H4 (cell line): ENCODE measurements around the gene ALDH3B1. TPM values are rescaled to one million over a fixed set of nuclear protein-coding genes. Genes with fewer than 3 reads are reported as not detected.
"Not testable (repeated sequence)": the region's sequence is repeated elsewhere in the genome, so short reads cannot be mapped to it uniquely, and the experiment has no call there.

Source experiments
- DNase-seq: peaks from one replicate; pipeline ENCODE4 v3.0.0-alpha.2; 2015; ENCODE audit warnings: low spot score
- total RNA-seq: library from RNA; depleted of rRNA; stranded (reverse); fragments of >200 nt; shearing (Covaris generic); gene quantifications from 2 replicates; pipeline ENCODE4 v1.2.3, GENCODE V29; 2014; rRNA removed

The ALDH3B1 gene
- total RNA-seq, result 17.0 and 19.9 TPM in 2 replicates

- DNase-seq, result peak; percentile 91
Measured at GRCh38 chr11:68010090-68011041, at the start of gene ALDH3B1. Gene ALDH3B1, plus strand, starts transcription at chr11:68010327. Its CDS starts 4,971 bp downstream, at chr11:68015298.

DNA sequence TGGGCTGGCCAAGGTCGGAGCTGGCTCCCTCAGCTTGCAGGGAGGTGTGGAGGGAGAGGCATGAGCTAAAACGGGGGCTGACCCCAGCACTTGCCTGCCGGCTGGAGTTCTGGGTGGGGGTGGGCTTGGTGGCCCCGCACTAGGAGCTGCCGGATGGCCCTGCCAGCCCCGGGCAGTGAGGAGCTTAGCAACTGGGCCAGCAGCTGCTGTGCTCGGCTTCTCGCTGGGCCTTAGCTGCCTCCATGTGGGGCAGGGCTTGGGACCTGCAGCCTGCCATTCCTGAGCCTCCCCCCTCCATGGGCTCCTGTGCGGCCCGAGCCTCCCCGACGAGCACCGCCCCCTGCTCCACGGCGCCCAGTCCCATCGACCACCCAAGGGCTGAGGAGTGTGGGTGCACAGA is 46.9 kb upstream of the ALDH3B1 start:
- not testable (repeated sequence) for DNase-seq

- not testable (repeated sequence) for DNase-seq
Measured at GRCh38 chr11:67963879-67964278, 46.2 kb upstream of the ALDH3B1 start.

DNA sequence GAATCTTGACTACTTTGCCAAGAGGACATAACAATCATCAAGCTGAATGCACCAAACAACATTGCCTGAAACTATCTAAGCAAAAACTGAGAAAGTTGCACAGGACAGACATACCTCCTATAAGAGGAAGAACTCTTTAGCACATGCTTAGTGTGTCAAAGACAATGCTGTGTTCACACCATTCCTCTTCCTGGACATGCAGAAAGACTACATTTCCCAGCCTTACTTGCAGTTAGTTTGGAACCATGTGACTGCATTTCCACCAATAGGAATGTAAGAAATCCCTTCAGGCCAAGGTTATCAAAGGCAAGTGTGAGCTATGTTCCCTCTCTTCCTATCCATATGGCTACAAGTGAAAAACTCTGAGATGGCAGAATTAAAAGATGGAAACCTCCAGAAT is 45.4 kb upstream of the ALDH3B1 start:
- not testable (repeated sequence) for DNase-seq

DNA sequence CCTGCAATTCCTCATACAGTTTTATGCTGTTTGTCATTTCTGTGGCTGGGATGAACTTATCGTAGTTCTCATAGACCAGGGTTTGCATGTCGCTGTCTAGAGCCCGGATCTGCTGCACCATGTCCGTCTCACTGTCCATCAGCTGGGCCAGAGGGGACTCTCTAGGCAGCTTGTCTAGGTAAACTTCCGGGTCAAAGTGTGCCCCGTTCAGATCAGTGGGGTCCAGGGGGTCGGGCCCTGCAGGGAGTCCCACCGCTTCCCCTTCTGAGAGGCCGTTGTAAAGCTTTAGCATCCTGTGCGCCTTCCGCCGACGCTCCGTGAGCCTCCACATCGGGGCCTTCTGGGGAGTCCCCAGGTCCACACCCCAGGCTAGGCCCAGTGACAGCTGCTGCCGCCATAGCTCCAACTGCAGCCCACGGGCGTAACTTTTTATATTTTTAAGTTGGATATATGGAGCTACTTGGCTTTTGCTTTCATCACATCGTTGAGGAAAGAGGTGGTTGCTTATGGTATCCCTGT is 44.2 kb upstream of the ALDH3B1 start:
- DNase-seq, result not testable (repeated sequence)

GRCh38 chr11:67974746-67975145 is 35.4 kb upstream of the ALDH3B1 start:
- not testable (repeated sequence) for DNase-seq

GRCh38 chr11:67978766-67979418 is 31.2 kb upstream of the ALDH3B1 start:
- DNase-seq, result not testable (repeated sequence)

- not testable (repeated sequence) for DNase-seq
Measured at GRCh38 chr11:67981226-67981625, 28.9 kb upstream of the ALDH3B1 start.

- DNase-seq, result not testable (repeated sequence)
Measured at GRCh38 chr11:67982255-67982857, 27.8 kb upstream of the ALDH3B1 start.

DNA sequence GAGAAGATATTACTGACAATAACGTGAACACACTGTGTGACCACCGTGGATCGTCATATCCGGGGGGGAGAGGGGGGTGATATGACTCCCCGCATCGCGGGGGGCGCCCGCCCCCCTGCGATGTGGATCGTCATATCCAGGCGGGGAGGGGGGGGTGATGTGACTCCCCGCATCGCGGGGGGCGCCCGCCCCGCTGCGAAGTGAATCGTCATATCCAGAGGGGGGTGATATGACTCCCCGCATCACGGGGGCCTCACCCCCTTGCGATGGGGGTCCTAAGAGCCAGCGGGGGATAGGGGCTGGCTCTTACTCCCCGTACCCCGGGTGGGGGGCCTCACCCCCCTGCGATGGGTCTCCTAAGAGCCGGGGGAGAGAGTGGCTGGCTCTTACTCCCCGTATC is 26.2 kb upstream of the ALDH3B1 start:
- no peak for DNase-seq

- not testable (repeated sequence) for DNase-seq
Measured at GRCh38 chr11:67985302-67985701, 24.8 kb upstream of the ALDH3B1 start.

GRCh38 chr11:67990546-67991346 is 19.4 kb upstream of the ALDH3B1 start:
- not testable (repeated sequence) for DNase-seq

DNA sequence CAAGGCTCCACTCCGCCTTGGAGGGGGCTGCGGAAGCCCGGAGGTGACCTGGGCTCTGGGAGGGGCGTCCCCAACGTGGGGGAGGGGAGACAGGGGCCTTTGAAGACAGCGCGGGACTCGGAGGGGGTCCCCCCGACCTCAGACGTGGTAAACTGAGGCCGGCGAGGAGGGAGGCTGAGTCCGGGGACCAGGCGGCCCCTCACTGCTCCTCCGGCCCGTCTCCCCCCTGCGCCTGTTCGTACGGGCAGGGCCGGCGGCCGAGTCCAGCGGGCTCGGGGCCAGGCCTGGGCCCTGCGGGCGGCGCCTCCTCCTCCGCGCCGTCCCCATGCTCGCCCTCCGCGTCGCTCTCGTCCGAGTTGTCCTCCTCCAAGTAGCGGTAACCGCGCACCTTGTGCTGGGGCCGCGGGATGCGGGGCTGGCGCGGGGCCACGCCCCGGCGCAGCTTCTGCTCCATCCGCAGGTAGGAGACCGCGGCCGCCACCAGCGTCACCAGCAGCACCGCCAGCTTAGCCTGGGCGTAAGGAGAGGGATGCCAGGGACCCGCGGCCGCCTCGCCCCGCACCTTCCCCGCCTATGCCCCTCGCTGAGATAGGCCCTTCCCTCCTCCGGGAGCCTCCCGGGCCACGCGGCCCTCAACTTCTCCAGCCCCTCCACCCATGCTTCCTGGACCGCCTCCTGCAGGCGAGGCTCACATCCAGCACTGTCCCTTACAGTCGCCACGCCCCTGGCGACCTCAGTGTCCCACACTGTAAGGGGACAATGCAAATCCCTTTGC is 18.6 kb upstream of the ALDH3B1 start:
- not testable (repeated sequence) for DNase-seq

DNA sequence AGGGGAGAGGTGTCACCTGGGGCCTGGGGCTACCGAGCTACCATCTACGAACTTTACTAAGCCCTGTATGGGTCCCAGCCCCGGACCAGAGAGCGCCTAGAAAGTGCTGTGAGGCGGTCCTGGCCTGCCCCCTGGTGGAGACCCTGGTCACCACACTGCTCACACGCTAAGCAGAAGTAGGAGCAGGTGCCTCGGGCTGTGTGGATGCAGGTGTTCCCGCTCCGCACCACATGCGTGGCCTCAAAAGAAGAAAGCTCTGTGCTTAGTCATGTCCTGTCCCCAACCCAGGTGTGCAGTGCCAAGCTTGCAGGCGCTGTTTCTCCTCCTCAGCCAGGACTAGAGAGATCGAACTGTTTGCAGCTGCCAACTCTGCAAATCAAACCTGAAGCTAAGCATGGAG is 16.3 kb upstream of the ALDH3B1 start:
- DNase-seq, result not testable (repeated sequence)

DNA sequence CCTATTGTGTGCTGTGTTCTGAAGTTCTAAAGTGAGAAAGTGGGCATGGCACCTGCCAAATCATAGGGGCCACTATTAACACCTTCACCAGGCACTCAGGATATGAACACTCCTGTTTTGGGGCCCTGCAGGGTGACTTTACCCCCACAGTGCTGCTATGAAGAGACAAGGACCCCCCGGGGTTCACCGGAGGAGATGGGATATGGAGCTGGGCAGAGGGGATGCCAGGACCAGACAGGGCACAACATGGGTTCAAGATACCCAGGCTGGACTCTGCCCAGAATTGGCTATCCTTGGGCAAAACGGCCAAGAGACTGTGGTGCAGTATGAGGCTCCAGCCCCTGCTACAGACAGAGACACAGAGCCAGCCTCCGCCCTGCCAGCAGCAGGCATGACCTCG is 15.7 kb upstream of the ALDH3B1 start:
- DNase-seq, result not testable (repeated sequence)

DNA sequence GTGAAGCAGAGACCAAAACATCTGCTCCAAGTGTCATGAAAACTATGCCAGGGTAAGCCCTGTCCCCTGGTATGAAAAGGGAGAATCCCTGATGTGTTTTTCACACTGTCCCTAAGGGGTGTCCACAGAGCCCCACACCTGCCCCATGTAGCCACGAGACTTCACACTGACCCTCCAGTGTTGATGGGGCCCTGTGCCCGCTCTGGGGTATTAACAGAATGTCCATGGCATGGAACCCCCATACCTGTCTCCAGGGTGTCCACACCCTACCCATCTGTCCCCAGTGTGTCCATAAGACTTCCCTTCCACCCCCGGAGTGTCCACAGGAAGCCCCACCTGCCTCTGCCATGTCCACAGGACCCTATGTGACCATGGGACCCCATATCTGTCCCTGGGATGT is 15.0 kb upstream of the ALDH3B1 start:
- not testable (repeated sequence) for DNase-seq

GRCh38 chr11:67995579-67995978 is 14.5 kb upstream of the ALDH3B1 start:
- DNase-seq, result not testable (repeated sequence)

DNA sequence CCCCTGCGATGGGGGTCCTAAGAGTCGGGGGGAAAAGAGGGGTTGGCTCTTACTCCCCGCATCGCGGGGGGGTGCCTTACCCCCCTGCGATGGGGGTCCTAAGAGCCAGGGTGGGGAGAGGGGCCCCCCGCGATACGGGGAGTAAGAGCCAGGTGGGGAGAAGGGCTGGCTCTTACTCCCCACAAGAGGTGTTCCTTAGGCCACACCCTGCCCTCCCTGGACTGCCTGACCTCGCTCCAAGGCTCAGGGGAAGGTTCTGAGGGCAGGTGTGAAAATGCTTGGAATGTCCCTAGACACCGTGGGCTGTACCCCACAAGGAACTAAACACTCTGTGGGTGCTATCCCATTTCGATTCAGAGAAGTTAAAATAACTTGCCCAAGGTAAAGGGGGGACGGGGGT is 14.1 kb upstream of the ALDH3B1 start:
- DNase-seq, result no peak

DNA sequence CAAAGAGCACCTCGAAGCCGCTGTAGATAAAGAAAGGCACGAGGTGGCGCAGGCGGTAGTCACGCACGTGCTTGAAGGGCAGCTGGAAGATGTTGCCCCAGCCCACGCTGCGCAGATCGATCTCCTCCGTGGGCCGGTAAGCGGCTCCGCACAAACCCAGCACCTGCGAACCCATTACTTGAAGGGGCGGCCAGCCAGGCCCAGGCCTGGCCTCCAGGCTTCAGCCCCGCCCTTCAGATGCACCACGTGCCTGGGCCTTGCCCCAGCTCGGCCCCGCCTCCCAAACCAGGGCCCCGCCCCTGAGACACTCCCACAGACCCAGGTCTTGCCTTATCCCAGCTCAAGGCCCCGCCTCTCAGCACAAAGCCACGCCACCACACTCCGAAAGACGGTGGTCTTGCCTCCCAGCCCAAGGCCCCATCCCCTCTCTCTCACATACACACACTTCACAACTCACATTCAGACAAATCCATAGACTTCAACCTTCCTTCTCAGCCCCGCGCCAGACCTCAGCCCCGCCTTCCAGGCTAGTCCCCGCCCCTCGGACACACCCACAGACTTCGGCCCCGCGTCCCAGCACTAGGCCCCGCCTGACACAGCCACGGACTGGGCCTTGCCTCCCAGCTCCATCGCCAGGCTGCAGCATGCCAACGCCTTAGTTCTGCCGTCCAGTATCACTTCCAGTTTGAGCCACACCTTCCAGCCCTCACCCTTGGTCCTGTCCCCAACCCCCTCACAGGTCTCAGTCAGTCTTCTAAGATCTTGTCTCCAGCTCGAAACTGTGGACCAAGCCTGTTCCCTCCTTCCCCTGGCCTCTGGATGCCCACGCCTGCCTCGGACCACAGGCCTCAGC is 13.3 kb upstream of the ALDH3B1 start:
- peak; percentile 11 for DNase-seq
